Transverse colon (tissue), 4 donors: ENCODE data around the gene B9D1. TPM values are rescaled to one million over a fixed set of nuclear protein-coding genes. Genes with fewer than 3 reads are reported as not detected.

Experiments
- DNase-seq: peaks from one replicate; pipeline ENCODE4 v3.0.0-alpha.2; 2019
- H3K27ac ChIP-seq, 4 donors: fragments of 200-600 bp; sonication (generic); 2 replicates each; pipeline ENCODE4 v1.5.1; 2016 to 2018; ENCODE audit warnings: inconsistent platforms in 4 of 4
- H3K27me3 ChIP-seq: fragments of 200-600 bp; sonication (generic); 2 replicates; pipeline ENCODE4 v1.5.1; 2017; ENCODE audit warnings: inconsistent platforms
- H3K36me3 ChIP-seq, 4 donors: fragments of 200-600 bp; sonication (generic); 2 replicates each; pipeline ENCODE4 v1.5.1; 2017 to 2019; ENCODE audit warnings: inconsistent platforms in 4 of 4
- H3K4me1 ChIP-seq, 4 donors: fragments of 200-600 bp; sonication (generic); 2 replicates each; pipeline ENCODE4 v1.5.1; 2017 to 2020; ENCODE audit warnings: inconsistent platforms in 4 of 4
- H3K4me3 ChIP-seq, 4 donors: fragments of 200-600 bp; sonication (generic); 1 replicate in 1 of 4; 2 replicates in 3 of 4; pipeline versions ENCODE4 v1.5.1 to v1.6.1; 2017 to 2019; ENCODE audit warnings: inconsistent platforms in 4 of 4
- H3K9me3 ChIP-seq, 2 donors: fragments of 200-600 bp; sonication (generic); 2 replicates each; pipeline ENCODE4 v1.5.1; 2017 to 2019; ENCODE audit warnings: inconsistent platforms in 2 of 2
- EP300 ChIP-seq: sonication (generic); formaldehyde crosslinking; IDR thresholded peaks from one replicate; pipeline ENCODE4 v1.6.1; 2017; ENCODE audit warnings: antibody characterized with exemption, low read depth
- POLR2A ChIP-seq: fragments of 450-650 bp; IDR thresholded peaks from one replicate; pipeline ENCODE4 v1.6.1; 2016; ENCODE audit warnings: antibody characterized with exemption, mild to moderate bottlenecking, moderate library complexity
- POLR2AphosphoS5 ChIP-seq, 3 donors: sonication (generic); formaldehyde crosslinking; IDR thresholded peaks; one replicate each; pipeline ENCODE4 v1.6.1; 2016; ENCODE audit warnings: antibody characterized with exemption in 3 of 3
- WGBS, 2 donors: methylation state at CpG; one replicate each; pipeline ENCODE4 v1.1.5; 2018; ENCODE audit warnings: low coverage in 1 of 2; 5-methylcytosine and 5-hydroxymethylcytosine counted together
- in situ Hi-C, 4 donors: fragments of 200-750 bp; cut with MboI; loops; one replicate each; pipeline versions ENCODE4 v1.15.0 to v1.15.1; 2017; ENCODE audit warnings: low sequenced_read_pairs in 3 of 4, low pct_ligation_motif_present in 1 of 4, low pct_unique_long_range_greater_than_20kb in 1 of 4
- intact Hi-C: fragments of 100-400 bp; cut with DNase I; formaldehyde crosslinking; loops from one replicate; pipeline ENCODE4 v1.15.1; 2023; ENCODE audit warnings: low total_unique reads
- total RNA-seq, 4 donors: library from RNA; depleted of rRNA; stranded (reverse); fragments of >200 nt; gene quantifications; one replicate each; pipeline ENCODE4 v1.1.0, GENCODE V29; 2016
- TF ChIP-seq, protein P1 (sequence below), 5 experiments: fragments of 200-600 bp in 3 of 5; fragments of 450-650 bp in 2 of 5; sonication (generic) in 3 of 5; IDR thresholded peaks; 1 replicate in 2 of 5; 2 replicates in 3 of 5; pipeline ENCODE4 v1.5.1; 2016 to 2017; ENCODE audit warnings: antibody characterized with exemption in 5 of 5, inconsistent platforms in 3 of 5, mild to moderate bottlenecking in 2 of 5, moderate library complexity in 1 of 5

B9D1 gene
- total RNA-seq, 4 donors from 2014 or later: 6.0 to 17.6 (median 9.5) TPM

DNA sequence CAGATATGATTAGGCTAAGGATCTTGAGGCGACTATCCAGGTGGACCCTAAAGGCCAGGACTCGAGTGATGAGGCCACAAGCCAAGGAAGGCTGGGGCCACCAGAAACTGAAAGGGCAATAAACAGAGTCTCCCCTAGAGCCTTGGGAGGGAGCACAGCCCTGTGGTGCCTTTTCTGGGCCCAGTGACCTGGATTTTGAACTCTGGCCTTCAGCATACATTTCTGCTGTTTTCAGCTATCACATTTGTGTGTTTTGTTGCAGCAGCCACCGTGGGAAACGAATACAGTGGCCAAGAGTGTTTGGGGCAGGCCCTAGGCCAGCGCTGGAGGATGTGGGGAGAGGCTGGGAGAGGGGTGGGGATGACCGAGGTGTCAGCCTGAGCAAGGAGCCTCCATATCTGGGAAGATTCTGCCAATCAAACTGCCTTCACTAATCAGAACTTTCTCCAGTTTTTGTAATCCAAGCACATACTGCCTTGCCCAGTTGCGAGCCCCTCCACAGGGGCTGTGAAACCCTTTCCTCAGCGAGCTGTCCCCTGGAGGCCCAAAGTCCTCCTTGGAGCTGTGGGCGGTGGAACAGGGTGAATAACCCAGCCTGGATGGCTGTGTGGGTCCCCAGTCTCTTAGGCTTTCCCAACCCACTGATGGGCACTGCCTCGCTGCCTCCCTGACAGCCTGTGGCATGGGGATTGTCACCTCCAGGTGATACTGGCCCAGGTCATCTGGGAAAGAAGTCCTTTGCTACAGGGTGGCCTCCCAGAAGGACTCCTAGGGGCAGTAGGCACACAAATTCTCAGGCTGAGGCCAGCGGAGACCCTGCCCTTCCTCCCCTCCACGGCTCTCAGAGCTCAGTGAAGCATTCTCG, 16.8 kb downstream of the B9D1 start:
- 76 to 90% methylated on average over 2 to 13 of the region's 13 CpGs for WGBS, 2 donors
- TF ChIP-seq POLR2A (no peak), EP300 (no peak), POLR2AphosphoS5 (IDR thresholded peaks at IDR 0.05) (no peak)
- TF ChIP-seq, protein P1, sequence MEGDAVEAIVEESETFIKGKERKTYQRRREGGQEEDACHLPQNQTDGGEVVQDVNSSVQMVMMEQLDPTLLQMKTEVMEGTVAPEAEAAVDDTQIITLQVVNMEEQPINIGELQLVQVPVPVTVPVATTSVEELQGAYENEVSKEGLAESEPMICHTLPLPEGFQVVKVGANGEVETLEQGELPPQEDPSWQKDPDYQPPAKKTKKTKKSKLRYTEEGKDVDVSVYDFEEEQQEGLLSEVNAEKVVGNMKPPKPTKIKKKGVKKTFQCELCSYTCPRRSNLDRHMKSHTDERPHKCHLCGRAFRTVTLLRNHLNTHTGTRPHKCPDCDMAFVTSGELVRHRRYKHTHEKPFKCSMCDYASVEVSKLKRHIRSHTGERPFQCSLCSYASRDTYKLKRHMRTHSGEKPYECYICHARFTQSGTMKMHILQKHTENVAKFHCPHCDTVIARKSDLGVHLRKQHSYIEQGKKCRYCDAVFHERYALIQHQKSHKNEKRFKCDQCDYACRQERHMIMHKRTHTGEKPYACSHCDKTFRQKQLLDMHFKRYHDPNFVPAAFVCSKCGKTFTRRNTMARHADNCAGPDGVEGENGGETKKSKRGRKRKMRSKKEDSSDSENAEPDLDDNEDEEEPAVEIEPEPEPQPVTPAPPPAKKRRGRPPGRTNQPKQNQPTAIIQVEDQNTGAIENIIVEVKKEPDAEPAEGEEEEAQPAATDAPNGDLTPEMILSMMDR (IDR thresholded peaks at IDR 0.05): no peak
- DNase-seq: no peak
- Histone ChIP-seq H3K4me1 (peaks cover 9 to 38% (median 18%) of the 10 kb centered on the region in 4 donors), H3K4me3 (no peak overlapping the region), H3K27me3 (no peaks in the 10 kb centered on the region), H3K36me3 (no peaks in the 10 kb centered on the region), H3K9me3 (no peaks in the 10 kb centered on the region), H3K27ac (peak overlapping the region; percentile 64 to 82 (median 68))
- intact Hi-C loops (no loop called here), in situ Hi-C loops (no loop called here)

DNA sequence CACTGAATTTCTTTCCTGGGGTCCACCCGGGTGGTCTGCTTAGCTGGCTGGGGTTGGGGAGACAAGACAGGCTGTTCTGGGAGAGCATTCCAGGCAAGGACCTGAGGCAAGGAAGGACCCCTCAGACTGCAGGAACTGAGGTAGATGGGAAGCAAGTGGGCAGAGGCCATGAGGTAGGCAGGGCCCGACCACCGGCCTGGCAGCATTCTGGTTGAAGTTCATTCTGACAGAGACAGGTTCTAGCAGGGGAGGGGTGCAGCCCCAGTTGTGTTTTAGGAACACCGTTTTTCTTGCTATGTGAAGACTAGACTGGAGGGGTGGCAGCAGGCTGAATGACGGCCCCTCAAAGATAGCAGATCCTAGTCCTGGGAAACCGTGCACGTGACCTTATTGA, 17.5 kb downstream of the B9D1 start:
- H3K9me3 ChIP-seq: no peaks in the 10 kb centered on the region
- peaks cover 9 to 38% (median 18%) of the 10 kb centered on the region in 4 donors for H3K4me1 ChIP-seq
- in situ Hi-C loops (no loop called here), intact Hi-C loops (no loop called here)
- no peaks in the 10 kb centered on the region for H3K36me3 ChIP-seq
- H3K27me3 ChIP-seq: no peaks in the 10 kb centered on the region
- TF ChIP-seq POLR2AphosphoS5 (IDR thresholded peaks at IDR 0.05) (no peak), EP300 (no peak), POLR2A (no peak)
- TF ChIP-seq, protein P1 (IDR thresholded peaks at IDR 0.05): no peak
- H3K4me3 ChIP-seq: no peak overlapping the region
- 86% methylated on average over 7 of the region's 7 CpGs; no CpG with 5 or more reads in 1 of the 2 donors for WGBS, 2 donors
- no peak overlapping the region for H3K27ac ChIP-seq
- DNase-seq: no peak

DNA sequence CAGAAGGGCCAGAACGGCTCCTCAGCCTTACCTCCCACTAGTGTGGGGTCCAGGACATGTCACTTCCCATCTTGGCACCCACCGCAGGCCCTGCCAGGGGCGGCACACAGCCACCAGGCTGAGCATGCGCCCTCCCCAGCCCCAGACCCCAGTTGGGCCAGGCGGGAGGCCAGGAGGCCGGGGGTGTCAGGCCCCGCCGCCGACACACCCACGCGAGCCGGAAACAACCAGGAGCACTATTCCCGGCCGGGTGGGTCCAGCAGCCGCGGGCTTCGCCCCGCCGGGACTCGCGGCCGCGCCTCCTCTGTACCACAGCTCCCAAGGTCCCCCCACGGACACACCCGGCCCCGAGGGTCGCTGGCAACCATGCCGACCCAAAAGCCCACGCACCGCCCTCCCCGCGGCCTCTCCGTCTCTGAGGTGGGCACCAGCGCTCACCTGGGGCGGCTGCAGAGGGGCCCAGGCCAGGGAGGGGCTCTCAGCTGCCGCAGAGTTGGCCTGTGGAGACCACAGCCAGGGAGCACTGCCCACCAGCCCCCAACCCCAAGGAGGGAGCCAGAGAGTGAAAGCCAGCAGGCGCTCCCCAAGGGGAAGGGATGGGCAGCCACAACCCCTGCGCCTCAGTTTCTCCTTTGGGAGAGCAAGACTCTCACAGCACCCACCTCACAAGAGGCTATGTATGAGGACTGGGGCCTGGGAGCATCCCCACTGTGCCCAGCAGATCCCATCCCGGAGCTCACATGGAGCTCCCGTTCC, 18.0 kb downstream of the B9D1 start:
- H3K4me1 ChIP-seq: peaks cover 9 to 38% (median 18%) of the 10 kb centered on the region in 4 donors
- H3K27ac ChIP-seq: no peak overlapping the region
- no peaks in the 10 kb centered on the region for H3K9me3 ChIP-seq
- no peaks in the 10 kb centered on the region for H3K27me3 ChIP-seq
- no peaks in the 10 kb centered on the region for H3K36me3 ChIP-seq
- intact Hi-C loops (no loop called here), in situ Hi-C loops (no loop called here)
- TF ChIP-seq, protein P1 (IDR thresholded peaks at IDR 0.05): no peak
- TF ChIP-seq POLR2AphosphoS5 (IDR thresholded peaks at IDR 0.05): no peak
- TF ChIP-seq POLR2A: no peak
- TF ChIP-seq EP300: no peak
- WGBS, 2 donors: 70% methylated on average over 31 of the region's 40 CpGs; no CpG with 5 or more reads in 1 of the 2 donors
- no peak overlapping the region for H3K4me3 ChIP-seq
- DNase-seq: no peak

DNA sequence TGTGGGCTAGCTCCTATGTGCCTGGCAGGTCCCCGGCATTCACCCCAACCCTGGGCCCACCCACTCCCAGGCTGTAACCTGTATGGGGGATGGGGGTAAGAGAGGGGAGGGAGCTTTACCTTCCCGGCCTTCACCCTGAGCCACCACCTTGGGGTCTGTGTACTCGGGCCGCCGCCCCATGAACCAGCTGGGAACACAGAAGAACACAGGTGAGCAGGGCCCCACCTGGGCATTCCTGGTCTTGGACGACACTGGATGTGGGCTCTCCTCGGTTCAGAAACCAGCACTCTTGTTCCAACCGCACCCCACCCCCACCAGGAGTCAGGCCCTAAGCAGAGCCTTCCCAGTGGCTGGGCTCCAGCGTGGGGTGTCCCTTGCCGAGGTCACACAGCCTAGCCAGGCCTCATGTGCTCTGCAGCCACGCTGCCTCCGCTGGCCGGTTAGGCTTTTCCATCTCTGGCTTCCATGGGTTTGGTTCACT, 18.8 kb downstream of the B9D1 start:
- H3K27me3 ChIP-seq: no peaks in the 10 kb centered on the region
- TF ChIP-seq, protein P1 (IDR thresholded peaks at IDR 0.05): no peak
- WGBS, 2 donors: 79% methylated on average over 13 of the region's 13 CpGs; no CpG with 5 or more reads in 1 of the 2 donors
- H3K4me1 ChIP-seq: peaks cover 9 to 38% (median 18%) of the 10 kb centered on the region in 4 donors
- no peaks in the 10 kb centered on the region for H3K36me3 ChIP-seq
- in situ Hi-C loops: no loop called here
- no peak overlapping the region for H3K4me3 ChIP-seq
- no peak for DNase-seq
- intact Hi-C loops: no loop called here
- H3K27ac ChIP-seq: no peak overlapping the region
- H3K9me3 ChIP-seq: no peaks in the 10 kb centered on the region
